Caki2 (cell line): ENCODE results near the gene NTM. TPM values are rescaled to one million over a fixed set of nuclear protein-coding genes. Genes with fewer than 3 reads are reported as not detected.

Experiments used
- DNase-seq: peaks from one replicate; pipeline ENCODE4 v3.0.0-alpha.2; 2015; ENCODE audit warnings: low read depth
- in situ Hi-C: cut with HindIII; loops from 2 replicates; pipeline ENCODE4 v1.10.0; 2016; ENCODE audit warnings: low sequenced_read_pairs, low pct_unique_long_range_greater_than_20kb, mixed read lengths
- total RNA-seq: library from RNA; depleted of rRNA; stranded (reverse); fragments of >200 nt; shearing (Covaris generic); gene quantifications from 2 replicates; pipeline ENCODE4 v1.2.3, GENCODE V29; 2014; ENCODE audit warnings: low replicate concordance

NTM gene
- total RNA-seq, 1 experiment from 2014 or later = not detected

GRCh38 chr11:132226522-132226921, 856.1 kb downstream of the NTM start:
- in situ Hi-C loops = no loop called here
- DNase-seq = no peak

GRCh38 chr11:132228746-132229325, 858.4 kb downstream of the NTM start:
- in situ Hi-C loops = no loop called here
- no peak for DNase-seq

- in situ Hi-C loops = no loop called here
- DNase-seq = no peak
Observed at GRCh38 chr11:132231656-132232347, 861.4 kb downstream of the NTM start.

GRCh38 chr11:132234878-132235277, 864.5 kb downstream of the NTM start:
- in situ Hi-C loops = no loop called here
- no peak for DNase-seq

GRCh38 chr11:132237781-132238180, 867.4 kb downstream of the NTM start:
- DNase-seq = no peak
- in situ Hi-C loops = no loop called here

GRCh38 chr11:132238331-132238866, 868.0 kb downstream of the NTM start:
- in situ Hi-C loops = no loop called here

GRCh38 chr11:132240374-132240773, 870.0 kb downstream of the NTM start:
- no peak for DNase-seq
- in situ Hi-C loops = no loop called here

More at GRCh38 chr11:132238331-132238866, 868.0 kb downstream of the NTM start:
- no peak for DNase-seq

GRCh38 chr11:132242632-132243031, 872.2 kb downstream of the NTM start:
- in situ Hi-C loops = no loop called here
- DNase-seq = no peak

- in situ Hi-C loops = no loop called here
- DNase-seq = no peak
Observed at GRCh38 chr11:132244846-132245245, 874.4 kb downstream of the NTM start.

GRCh38 chr11:132245403-132246385, 875.3 kb downstream of the NTM start:
- no peak for DNase-seq
- in situ Hi-C loops = no loop called here

GRCh38 chr11:132248580-132248979, 878.2 kb downstream of the NTM start:
- no peak for DNase-seq
- in situ Hi-C loops = no loop called here

GRCh38 chr11:132249256-132249655, 878.8 kb downstream of the NTM start:
- in situ Hi-C loops = no loop called here
- no peak for DNase-seq

GRCh38 chr11:132251061-132251460, 880.6 kb downstream of the NTM start:
- in situ Hi-C loops = no loop called here
- DNase-seq = no peak

- no peak for DNase-seq
- in situ Hi-C loops = no loop called here
Observed at GRCh38 chr11:132253469-132254264, 883.3 kb downstream of the NTM start.

- no peak for DNase-seq
- in situ Hi-C loops = no loop called here
Observed at GRCh38 chr11:132254906-132255305, 884.5 kb downstream of the NTM start.

- in situ Hi-C loops = no loop called here
Observed at GRCh38 chr11:132256528-132257279, 886.3 kb downstream of the NTM start.

GRCh38 chr11:132257871-132258270, 887.5 kb downstream of the NTM start:
- DNase-seq = no peak
- in situ Hi-C loops = no loop called here

More at GRCh38 chr11:132256528-132257279, 886.3 kb downstream of the NTM start:
- DNase-seq = no peak
